ENCODE data around the gene TMEM91. TPM values are rescaled to one million over a fixed set of nuclear protein-coding genes. Genes with fewer than 3 reads are reported as not detected.

Gene TMEM91
- total RNA-seq, 1 donor from 2014 or later: 4.5 TPM

DNA sequence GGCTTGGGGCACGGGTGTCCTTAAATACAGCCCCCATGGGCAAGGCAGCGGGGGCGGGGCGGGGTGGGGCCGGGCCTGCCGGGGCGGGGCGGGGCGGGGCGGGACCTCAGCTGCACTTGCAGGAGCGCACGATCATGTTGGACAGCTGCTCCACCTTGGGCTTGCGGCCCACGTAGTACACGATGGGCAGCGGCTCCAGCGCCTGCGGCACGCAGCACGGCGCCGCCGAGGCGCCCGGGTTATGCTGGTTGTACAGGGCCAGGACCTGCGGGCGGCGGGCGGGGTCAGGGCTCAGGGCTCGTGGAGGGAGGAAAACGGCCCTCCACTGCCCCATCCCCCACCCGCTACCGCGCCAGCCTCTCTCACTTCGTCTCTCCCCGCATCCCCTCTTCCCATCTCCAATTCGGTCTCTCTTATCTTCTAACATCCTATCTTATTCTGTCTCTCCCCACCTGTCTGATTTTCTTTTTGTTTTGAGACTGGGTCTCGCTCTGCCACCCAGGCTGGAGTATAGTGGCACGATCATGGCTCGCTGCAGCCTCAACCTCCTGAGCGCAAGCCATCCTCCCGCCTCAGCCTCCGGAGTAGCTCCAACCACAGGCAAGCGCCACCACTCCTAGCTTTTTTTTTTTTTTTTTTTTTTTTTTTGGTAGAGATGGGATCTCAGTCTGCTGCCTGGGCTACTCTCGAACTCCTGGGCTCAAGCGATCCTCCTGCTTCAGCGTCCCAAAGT, 45.2 kb upstream of the TMEM91 start:
- Histone ChIP-seq H3K36me3 (no peaks in the 10 kb centered on the region), H3F3A (ENCODE audit: low read depth) (no peaks in the 10 kb centered on the region), H3K79me2 (ENCODE audit: low read depth) (no peaks in the 10 kb centered on the region), H3K9me3 (ENCODE audit: low read depth) (no peaks in the 10 kb centered on the region), H3K27me3 (peaks cover 5% of the 10 kb centered on the region), H3K4me1 (no peaks in the 10 kb centered on the region), H3K9ac (no peak overlapping the region), H4K20me1 (ENCODE audit: low read depth) (no peaks in the 10 kb centered on the region), H2AFZ (replicated peaks) (no peak overlapping the region), H3K27ac (no peak overlapping the region), H3K4me3 (no peak overlapping the region), H3K4me2 (no peak overlapping the region)
- Mint-ChIP-seq H3K4me1 (peaks cover 18% of the 10 kb centered on the region), H3K27me3 (ENCODE audit: insufficient read depth, low read depth) (peaks cover 12% of the 10 kb centered on the region), H3K9me3 (no peaks in the 10 kb centered on the region), H3K4me3 (no peak overlapping the region), H3K27ac (no peak overlapping the region), H3K36me3 (no peaks in the 10 kb centered on the region)
- TF ChIP-seq, protein P1, sequence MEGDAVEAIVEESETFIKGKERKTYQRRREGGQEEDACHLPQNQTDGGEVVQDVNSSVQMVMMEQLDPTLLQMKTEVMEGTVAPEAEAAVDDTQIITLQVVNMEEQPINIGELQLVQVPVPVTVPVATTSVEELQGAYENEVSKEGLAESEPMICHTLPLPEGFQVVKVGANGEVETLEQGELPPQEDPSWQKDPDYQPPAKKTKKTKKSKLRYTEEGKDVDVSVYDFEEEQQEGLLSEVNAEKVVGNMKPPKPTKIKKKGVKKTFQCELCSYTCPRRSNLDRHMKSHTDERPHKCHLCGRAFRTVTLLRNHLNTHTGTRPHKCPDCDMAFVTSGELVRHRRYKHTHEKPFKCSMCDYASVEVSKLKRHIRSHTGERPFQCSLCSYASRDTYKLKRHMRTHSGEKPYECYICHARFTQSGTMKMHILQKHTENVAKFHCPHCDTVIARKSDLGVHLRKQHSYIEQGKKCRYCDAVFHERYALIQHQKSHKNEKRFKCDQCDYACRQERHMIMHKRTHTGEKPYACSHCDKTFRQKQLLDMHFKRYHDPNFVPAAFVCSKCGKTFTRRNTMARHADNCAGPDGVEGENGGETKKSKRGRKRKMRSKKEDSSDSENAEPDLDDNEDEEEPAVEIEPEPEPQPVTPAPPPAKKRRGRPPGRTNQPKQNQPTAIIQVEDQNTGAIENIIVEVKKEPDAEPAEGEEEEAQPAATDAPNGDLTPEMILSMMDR (IDR thresholded peaks at IDR 0.05): no peak
- TF ChIP-seq EZH2 (IDR thresholded peaks at IDR 0.05) (no peak), EZH2phosphoT487 (IDR thresholded peaks at IDR 0.05) (no peak)
- DNase-seq (ENCODE audit: low spot score): no peak

DNA sequence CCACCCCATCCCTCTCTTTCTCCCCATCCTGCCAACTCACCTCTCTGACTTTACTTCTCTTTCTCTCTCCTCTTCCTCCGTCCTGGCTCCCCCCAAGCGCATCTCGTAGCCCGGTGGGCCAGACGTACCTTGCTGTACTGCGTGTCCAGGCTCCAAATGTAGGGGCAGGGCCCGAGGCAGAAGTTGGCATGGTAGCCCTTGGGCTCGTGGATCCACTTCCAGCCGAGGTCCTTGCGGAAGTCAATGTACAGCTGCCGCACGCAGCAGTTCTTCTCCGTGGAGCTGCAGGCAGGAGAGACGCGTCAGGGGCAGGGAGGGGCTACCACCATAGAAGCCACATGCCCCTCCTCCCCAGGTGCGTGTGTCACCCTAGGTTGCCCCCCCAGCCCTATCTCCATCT, 44.3 kb upstream of the TMEM91 start:
- Histone ChIP-seq H3K9me3 (ENCODE audit: low read depth) (no peaks in the 10 kb centered on the region), H3K4me3 (no peak overlapping the region), H3K36me3 (no peaks in the 10 kb centered on the region), H2AFZ (replicated peaks) (no peak overlapping the region), H3K9ac (no peak overlapping the region), H3K4me1 (no peaks in the 10 kb centered on the region), H3F3A (ENCODE audit: low read depth) (no peaks in the 10 kb centered on the region), H4K20me1 (ENCODE audit: low read depth) (no peaks in the 10 kb centered on the region), H3K79me2 (ENCODE audit: low read depth) (no peaks in the 10 kb centered on the region), H3K4me2 (no peak overlapping the region), H3K27me3 (no peaks in the 10 kb centered on the region), H3K27ac (no peak overlapping the region)
- H3K4me1 Mint-ChIP-seq: peaks cover 9% of the 10 kb centered on the region
- TF ChIP-seq EZH2phosphoT487 (IDR thresholded peaks at IDR 0.05): no peak
- no peak for TF ChIP-seq EZH2 (IDR thresholded peaks at IDR 0.05)
- TF ChIP-seq, protein P1 (IDR thresholded peaks at IDR 0.05): no peak
- H3K9me3 Mint-ChIP-seq: no peaks in the 10 kb centered on the region
- DNase-seq (ENCODE audit: low spot score): no peak
- H3K27me3 Mint-ChIP-seq (ENCODE audit: insufficient read depth, low read depth): peaks cover 10% of the 10 kb centered on the region
- no peak overlapping the region for H3K4me3 Mint-ChIP-seq
- no peaks in the 10 kb centered on the region for H3K36me3 Mint-ChIP-seq
- no peak overlapping the region for H3K27ac Mint-ChIP-seq

DNA sequence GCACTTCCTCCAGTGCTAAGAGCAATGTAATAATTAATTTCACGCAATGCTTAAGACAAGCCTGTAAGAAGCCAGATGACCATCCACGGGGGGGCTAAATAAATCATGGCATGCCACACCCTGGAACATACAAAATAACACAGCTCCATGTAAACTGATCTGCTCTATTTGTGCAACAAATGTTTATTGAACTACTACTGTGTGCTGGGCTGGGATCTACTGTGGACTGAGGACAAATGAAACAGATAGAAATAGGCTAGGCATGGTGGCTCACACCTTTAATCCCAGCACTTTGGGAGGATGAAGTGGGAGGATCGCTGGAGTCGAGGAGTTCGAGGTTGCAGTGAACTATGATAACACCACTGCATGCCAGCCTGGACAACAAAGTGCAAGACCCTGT, 43.9 kb upstream of the TMEM91 start:
- Histone ChIP-seq H3K79me2 (ENCODE audit: low read depth) (no peaks in the 10 kb centered on the region), H2AFZ (replicated peaks) (no peak overlapping the region), H3K9me3 (ENCODE audit: low read depth) (no peaks in the 10 kb centered on the region), H3K4me3 (no peak overlapping the region), H3K27me3 (no peaks in the 10 kb centered on the region), H3K4me2 (no peak overlapping the region), H3F3A (ENCODE audit: low read depth) (no peaks in the 10 kb centered on the region), H3K4me1 (no peaks in the 10 kb centered on the region), H4K20me1 (ENCODE audit: low read depth) (no peaks in the 10 kb centered on the region), H3K27ac (no peak overlapping the region), H3K36me3 (no peaks in the 10 kb centered on the region), H3K9ac (no peak overlapping the region)
- Mint-ChIP-seq H3K9me3 (no peaks in the 10 kb centered on the region), H3K27me3 (ENCODE audit: insufficient read depth, low read depth) (peaks cover 8% of the 10 kb centered on the region), H3K36me3 (no peaks in the 10 kb centered on the region), H3K4me3 (no peak overlapping the region), H3K4me1 (peaks cover 7% of the 10 kb centered on the region), H3K27ac (no peak overlapping the region)
- no peak for TF ChIP-seq EZH2phosphoT487 (IDR thresholded peaks at IDR 0.05)
- TF ChIP-seq, protein P1 (IDR thresholded peaks at IDR 0.05): no peak
- no peak for TF ChIP-seq EZH2 (IDR thresholded peaks at IDR 0.05)
- no peak for DNase-seq (ENCODE audit: low spot score)

All from neural progenitor cell (in vitro differentiated cells).